A549 (cell line): ENCODE measurements around the gene CAPN8. TPM values are rescaled to one million over a fixed set of nuclear protein-coding genes. Genes with fewer than 3 reads are reported as not detected.

Experiments
- ATAC-seq, 2 experiments: fragments of 200-7000 bp in 1 of 2; fragments of >200 bp in 1 of 2; cut with Nextera tagmentation in 1 of 2; cut with Tn5 transposase in 1 of 2; 3 replicates each; pipeline versions ENCODE4 v1.8.0 to v1.9.1; 2018 to 2020; ENCODE audit warnings: mild to moderate bottlenecking in 1 of 2, moderate library complexity in 1 of 2
- CTCF ChIA-PET: fragments of 300-600 bp; sonication (Branson Sonifier 250); formaldehyde crosslinking; extraction: SDS; loops from one replicate; lab custom pipeline; 2021; ENCODE audit warnings: antibody characterized with exemption, inconsistent platforms; lab: Yijun Ruan, JAX
- POLR2A ChIA-PET: fragments of 350-600 bp; formaldehyde crosslinking; extraction: SDS; loops from one replicate; lab custom pipeline; 2021; ENCODE audit warnings: antibody characterized with exemption, inconsistent platforms; lab: Yijun Ruan, JAX
- DNase-seq, 2 experiments: peaks; one replicate each; pipeline versions ENCODE4 v3.0.0 to v3.0.0-alpha.2; 2011 to 2016; ENCODE audit warnings: low read depth in 1 of 2, low spot score in 1 of 2
- FAIRE-seq: peaks from 2 replicates; lab custom pipeline; 2011; peaks lifted over from hg19 to GRCh38; lab: Jason Lieb, UNC
- H3K27ac ChIP-seq, 2 experiments: fragments of >200 bp; sonication (Bioruptor Twin); formaldehyde crosslinking; 3 replicates each; pipeline ENCODE4 v1.5.1; 2016 to 2017
- H3K4me1 ChIP-seq: fragments of >200 bp; sonication (Bioruptor Twin); formaldehyde crosslinking; 3 replicates; pipeline ENCODE4 v1.6.1; 2016
- H3K4me2 ChIP-seq: fragments of >200 bp; sonication (Bioruptor Twin); formaldehyde crosslinking; 3 replicates; pipeline ENCODE4 v1.6.1; 2016
- H3K4me3 ChIP-seq: fragments of >200 bp; sonication (Bioruptor Twin); formaldehyde crosslinking; 3 replicates; pipeline ENCODE4 v1.5.1; 2016
- H3K9me3 ChIP-seq: fragments of >200 bp; sonication (Bioruptor Twin); formaldehyde crosslinking; 3 replicates; pipeline ENCODE4 v1.6.1; 2016
- ATOH8 ChIP-seq: fragments of 250-450 bp; sonication (Bioruptor Pico); IDR thresholded peaks from 2 replicates; pipeline ENCODE4 v1.5.0; 2020; ENCODE audit warnings: low read depth, mild to moderate bottlenecking, moderate library complexity
- BCL3 ChIP-seq: fragments of >200 bp; sonication (Bioruptor Twin); formaldehyde crosslinking; IDR thresholded peaks from 3 replicates; pipeline ENCODE4 v1.6.1; 2016
- CBX8 ChIP-seq: fragments of 200-600 bp; sonication (generic); IDR thresholded peaks from 2 replicates; pipeline ENCODE4 v1.6.1; 2016
- CHD4 ChIP-seq: fragments of 200-600 bp; sonication (generic); IDR thresholded peaks from 2 replicates; pipeline ENCODE4 v1.6.1; 2016; ENCODE audit warnings: antibody characterized with exemption, mild to moderate bottlenecking, borderline replicate concordance
- CTCF ChIP-seq: fragments of >200 bp; sonication (Bioruptor Twin); formaldehyde crosslinking; IDR thresholded peaks from 3 replicates; pipeline ENCODE4 v1.5.1; 2016
- EHF ChIP-seq: fragments of 250-450 bp; sonication (Bioruptor Pico); IDR thresholded peaks from 2 replicates; pipeline ENCODE4 v1.5.0; 2020; ENCODE audit warnings: mild to moderate bottlenecking
- HDAC2 ChIP-seq: fragments of 200-600 bp; sonication (generic); IDR thresholded peaks from 2 replicates; pipeline ENCODE4 v1.6.1; 2016
- HES2 ChIP-seq: fragments of >200 bp; sonication (Bioruptor Twin); formaldehyde crosslinking; IDR thresholded peaks from 2 replicates; pipeline ENCODE4 v1.6.1; 2016
- HEYL ChIP-seq: fragments of 250-450 bp; sonication (Bioruptor Pico); IDR thresholded peaks from 2 replicates; pipeline ENCODE4 v1.8.0; 2021; ENCODE audit warnings: mild to moderate bottlenecking, moderate library complexity
- HOXB5 ChIP-seq: fragments of 250-450 bp; sonication (Bioruptor Pico); IDR thresholded peaks from 2 replicates; pipeline ENCODE4 v1.5.0; 2020; ENCODE audit warnings: mild to moderate bottlenecking, moderate library complexity
- KDM1A ChIP-seq: fragments of 200-600 bp; sonication (generic); IDR thresholded peaks from 2 replicates; pipeline ENCODE4 v1.6.1; 2016; ENCODE audit warnings: low read depth, mild to moderate bottlenecking
- MAFK ChIP-seq: fragments of 450-650 bp; IDR thresholded peaks from 2 replicates; pipeline ENCODE4 v1.6.1; 2014; ENCODE audit not compliant: partially characterized antibody
- RARB ChIP-seq: fragments of 250-450 bp; sonication (Bioruptor Pico); IDR thresholded peaks from 2 replicates; pipeline ENCODE4 v1.8.0; 2021; ENCODE audit warnings: mild to moderate bottlenecking, moderate library complexity
- RCOR1 ChIP-seq: fragments of 150-350 bp; IDR thresholded peaks from 2 replicates; pipeline ENCODE4 v1.6.1; 2014; ENCODE audit warnings: antibody characterized with exemption, low read length, low read depth
- SREBF2 ChIP-seq: fragments of 450-650 bp; IDR thresholded peaks from 2 replicates; pipeline ENCODE4 v1.6.1; 2014; ENCODE audit warnings: mild to moderate bottlenecking, moderate library complexity
- TFCP2L1 ChIP-seq: fragments of 250-450 bp; sonication (Bioruptor Pico); IDR thresholded peaks from 2 replicates; pipeline ENCODE4 v1.5.0; 2021; ENCODE audit warnings: mild to moderate bottlenecking
- ZFP36 ChIP-seq: fragments of 450-650 bp; IDR thresholded peaks from 2 replicates; pipeline ENCODE4 v1.6.1; 2014; ENCODE audit warnings: borderline replicate concordance; ENCODE audit not compliant: partially characterized antibody
- ZNF302 ChIP-seq: fragments of 250-450 bp; sonication (Bioruptor Pico); IDR thresholded peaks from 2 replicates; pipeline ENCODE4 v1.9.0; 2021; ENCODE audit warnings: inconsistent platforms, mild to moderate bottlenecking, moderate library complexity
- ZSCAN20 ChIP-seq: fragments of 250-450 bp; sonication (Bioruptor Pico); IDR thresholded peaks from 2 replicates; pipeline ENCODE4 v1.8.0; 2022; ENCODE audit warnings: mild to moderate bottlenecking, moderate library complexity
- WGBS: methylation state at CpG from one replicate; pipeline ENCODE4 v1.1.6; 2017; ENCODE audit errors: missing lambda C conversion rate; 5-methylcytosine and 5-hydroxymethylcytosine counted together
- polyA plus RNA-seq, 4 experiments: library from polyadenylated mRNA; depleted of rRNA in 3 of 4; stranded (reverse); fragments of >200 nt; fragmentation: RNase III in 1 of 4; extraction: RNeasy Plus Mini Kit Qiagen cat#74134 plus additional on column Dnase treatment in 1 of 4; gene quantifications; 2 replicates in 3 of 4; 3 replicates in 1 of 4; pipeline ENCODE4 v1.2.3, GENCODE V29; 2011 to 2017

CAPN8 gene
- polyA plus RNA-seq, 2 of the 4 experiments (the other 2 are of a cell fraction) = 0.39 to 1.5 TPM

GRCh38 chr1:223504741-223505140 lies 160.8 kb downstream of the CAPN8 start:
- Histone ChIP-seq H3K9me3 (no peaks in the 10 kb centered on the region), H3K4me3 (no peak overlapping the region), H3K4me2 (no peak overlapping the region), H3K4me1 (peaks cover 10% of the 10 kb centered on the region; the same call in 2 of the 3 replicates), H3K27ac (no peak overlapping the region)
- ChIA-PET POLR2A (no interaction called here), CTCF (no interaction called here)
- DNase-seq (no peak), ATAC-seq (no peak), FAIRE-seq (no peak)
- WGBS = 58% methylated on average over 4 of the region's 4 CpGs
- no peak for TF ChIP-seq SREBF2
- no peak for TF ChIP-seq HES2
- TF ChIP-seq HEYL (CRISPR knock-in tag) = no peak
- no peak for TF ChIP-seq ZFP36
- TF ChIP-seq ZSCAN20 (CRISPR knock-in tag) = no peak
- TF ChIP-seq RCOR1 = no peak
- no peak for TF ChIP-seq ZNF302 (CRISPR knock-in tag)
- TF ChIP-seq TFCP2L1 = no peak
- TF ChIP-seq HDAC2 = no peak
- no peak for TF ChIP-seq MAFK

- Histone ChIP-seq H3K4me3 (no peak overlapping the region), H3K9me3 (no peaks in the 10 kb centered on the region), H3K4me1 (peaks cover 10% of the 10 kb centered on the region; the same call in 2 of the 3 replicates), H3K27ac (no peak overlapping the region), H3K4me2 (no peak overlapping the region)
- FAIRE-seq = no peak
- no peak for DNase-seq
- POLR2A ChIA-PET = no interaction called here
- 71% methylated on average over 4 of the region's 4 CpGs for WGBS
- no peak for TF ChIP-seq KDM1A
- TF ChIP-seq HEYL (CRISPR knock-in tag) = no peak
- TF ChIP-seq CHD4 = no peak
- no peak for TF ChIP-seq EHF (CRISPR knock-in tag)
- CTCF ChIA-PET = no interaction called here
- no peak for ATAC-seq
These were observed 162.2 kb downstream of the CAPN8 start for GRCh38 chr1:223503348-223503747.

GRCh38 chr1:223500560-223501425 lies 164.7 kb downstream of the CAPN8 start:
- TF ChIP-seq RARB (CRISPR knock-in tag) (no peak), ZFP36 (no peak), BCL3 (no peak), CTCF (no peak), ZNF302 (CRISPR knock-in tag) (no peak), HOXB5 (CRISPR knock-in tag) (no peak), CBX8 (no peak), ZSCAN20 (CRISPR knock-in tag) (no peak), SREBF2 (no peak), ATOH8 (CRISPR knock-in tag) (no peak)
- peaks cover 10% of the 10 kb centered on the region; the same call in 2 of the 3 replicates for H3K4me1 ChIP-seq
- ChIA-PET CTCF (interaction anchor here (0.8 to 1.6 kb wide), 4 partner anchors 10 to 183 kb away, joined by 3 to 5 read pairs (median 4); no protein-coding TSS in a partner anchor), POLR2A (no interaction called here)
- H3K9me3 ChIP-seq = no peaks in the 10 kb centered on the region
- FAIRE-seq (no peak), DNase-seq (peak; percentile 27 to 56), ATAC-seq (peak; percentile 68 to 81)
- 45% methylated on average over 11 of the region's 11 CpGs for WGBS
- H3K4me3 ChIP-seq = no peak overlapping the region
- H3K27ac ChIP-seq = peak overlapping the region in 1 of 2 experiments; percentile 52; a peak in 2 of 6 replicates
- no peak overlapping the region for H3K4me2 ChIP-seq
